HEK293 (cell line): Measurements from ENCODE around the gene ARHGAP21.

Source experiments
- CTCF ChIA-PET: fragments of 350-600 bp; formaldehyde crosslinking; extraction: SDS; loops from one replicate; lab custom pipeline; 2021; ENCODE audit warnings: antibody characterized with exemption; lab: Yijun Ruan, JAX
- POLR2A ChIA-PET: fragments of 300-600 bp; formaldehyde crosslinking; extraction: SDS; loops from one replicate; lab custom pipeline; 2020; ENCODE audit warnings: antibody characterized with exemption, inconsistent platforms; lab: Yijun Ruan, JAX
- H3K27ac ChIP-seq: fragments of 200-500 bp; sonication (Bioruptor generic); 2 replicates; pipeline ENCODE4 v1.5.1; 2014; ENCODE audit warnings: low read depth, low read length, control low read depth, inconsistent platforms; ENCODE audit errors: extremely low read depth
- H3K36me3 ChIP-seq, 2 experiments: fragments of 200-500 bp in 1 of 2; sonication (Bioruptor generic) in 1 of 2; 1 replicate in 1 of 2; 2 replicates in 1 of 2; pipeline ENCODE4 v1.5.1; 2014 to 2017; ENCODE audit warnings: inconsistent platforms in 2 of 2, low read length in 2 of 2; ENCODE audit not compliant: control insufficient read depth in 2 of 2, insufficient read depth in 1 of 2
- H3K4me1 ChIP-seq: fragments of 200-500 bp; sonication (Bioruptor generic); 2 replicates; pipeline ENCODE4 v1.5.1; 2014; ENCODE audit warnings: mild to moderate bottlenecking, low read length, inconsistent platforms; ENCODE audit not compliant: control insufficient read depth, insufficient read depth
- H3K4me3 ChIP-seq: 2 replicates; pipeline ENCODE4 v1.5.1; 2011; ENCODE audit warnings: low read depth, mild to moderate bottlenecking, control low read depth, low read length, moderate library complexity
- H3K9me3 ChIP-seq: fragments of 200-500 bp; sonication (Bioruptor generic); 2 replicates; pipeline ENCODE4 v1.5.1; 2014; ENCODE audit warnings: low read depth, low read length, inconsistent platforms; ENCODE audit not compliant: control insufficient read depth, insufficient read depth
- HOXC10 ChIP-seq: sonication (generic); formaldehyde crosslinking; IDR thresholded peaks from 2 replicates; pipeline ENCODE4 v1.8.1; 2023; ENCODE audit warnings: mild to moderate bottlenecking, missing genetic modification reagents
- MYNN ChIP-seq: fragments of 450-650 bp; formaldehyde crosslinking; IDR thresholded peaks from 2 replicates; pipeline ENCODE4 v1.5.1; 2016; ENCODE audit warnings: missing biosample characterization, missing genetic modification characterization, borderline replicate concordance
- SCRT2 ChIP-seq: fragments of 450-650 bp; formaldehyde crosslinking; IDR thresholded peaks from 2 replicates; pipeline ENCODE4 v1.5.1; 2016; ENCODE audit warnings: missing biosample characterization, missing genetic modification characterization
- SETDB1 ChIP-seq: IDR thresholded peaks from one replicate; pipeline ENCODE4 v1.6.1; 2017; ENCODE audit warnings: mild to moderate bottlenecking, low read length, moderate library complexity, mixed read lengths; ENCODE audit not compliant: insufficient read length
- TCF7L2 ChIP-seq: IDR thresholded peaks from 2 replicates; pipeline ENCODE4 v1.6.1; 2011; ENCODE audit warnings: low read depth, mild to moderate bottlenecking, inconsistent platforms, low read length, moderate library complexity, borderline replicate concordance
- ZBTB7A ChIP-seq: fragments of 450-650 bp; formaldehyde crosslinking; IDR thresholded peaks from 2 replicates; pipeline ENCODE4 v1.5.1; 2016; ENCODE audit warnings: low read depth, missing biosample characterization, missing genetic modification characterization
- ZNF114 ChIP-seq: fragments of 450-650 bp; formaldehyde crosslinking; IDR thresholded peaks from 2 replicates; pipeline ENCODE4 v1.5.0; 2017; ENCODE audit warnings: missing biosample characterization, missing genetic modification characterization
- ZNF175 ChIP-seq: fragments of 450-650 bp; formaldehyde crosslinking; IDR thresholded peaks from 2 replicates; pipeline ENCODE4 v1.5.1; 2016; ENCODE audit warnings: missing biosample characterization, missing genetic modification characterization
- ZNF248 ChIP-seq: fragments of 450-650 bp; formaldehyde crosslinking; IDR thresholded peaks from 2 replicates; pipeline ENCODE4 v1.5.1; 2017; ENCODE audit warnings: missing biosample characterization, missing genetic modification characterization
- ZNF624 ChIP-seq: fragments of 450-650 bp; formaldehyde crosslinking; IDR thresholded peaks from 2 replicates; pipeline ENCODE4 v1.5.1; 2017; ENCODE audit warnings: missing biosample characterization, missing genetic modification characterization
- ZNF664 ChIP-seq: fragments of 450-650 bp; formaldehyde crosslinking; IDR thresholded peaks from 2 replicates; pipeline ENCODE4 v1.5.1; 2016; ENCODE audit warnings: missing biosample characterization, missing genetic modification characterization
- TF ChIP-seq, protein P1 (sequence below): fragments of 450-650 bp; formaldehyde crosslinking; IDR thresholded peaks from 2 replicates; pipeline ENCODE4 v1.5.1; 2016; ENCODE audit warnings: missing biosample characterization, missing genetic modification characterization
- TF ChIP-seq, protein P2 (sequence below): fragments of 450-650 bp; formaldehyde crosslinking; IDR thresholded peaks from 2 replicates; pipeline ENCODE4 v1.5.1; 2016; ENCODE audit warnings: missing biosample characterization, missing genetic modification characterization
- TF ChIP-seq, protein P3 (sequence below): fragments of 450-650 bp; formaldehyde crosslinking; IDR thresholded peaks from 2 replicates; pipeline ENCODE4 v1.5.1; 2016; ENCODE audit warnings: missing biosample characterization, missing genetic modification characterization
- TF ChIP-seq, protein P4 (sequence below): fragments of 450-650 bp; formaldehyde crosslinking; IDR thresholded peaks from 2 replicates; pipeline ENCODE4 v1.5.1; 2016; ENCODE audit warnings: missing biosample characterization, missing genetic modification characterization, borderline replicate concordance
- TF ChIP-seq, protein P5 (sequence below): fragments of 450-650 bp; formaldehyde crosslinking; IDR thresholded peaks from 2 replicates; pipeline ENCODE4 v1.5.1; 2016; ENCODE audit warnings: missing biosample characterization, missing genetic modification characterization

The ARHGAP21 gene

DNA sequence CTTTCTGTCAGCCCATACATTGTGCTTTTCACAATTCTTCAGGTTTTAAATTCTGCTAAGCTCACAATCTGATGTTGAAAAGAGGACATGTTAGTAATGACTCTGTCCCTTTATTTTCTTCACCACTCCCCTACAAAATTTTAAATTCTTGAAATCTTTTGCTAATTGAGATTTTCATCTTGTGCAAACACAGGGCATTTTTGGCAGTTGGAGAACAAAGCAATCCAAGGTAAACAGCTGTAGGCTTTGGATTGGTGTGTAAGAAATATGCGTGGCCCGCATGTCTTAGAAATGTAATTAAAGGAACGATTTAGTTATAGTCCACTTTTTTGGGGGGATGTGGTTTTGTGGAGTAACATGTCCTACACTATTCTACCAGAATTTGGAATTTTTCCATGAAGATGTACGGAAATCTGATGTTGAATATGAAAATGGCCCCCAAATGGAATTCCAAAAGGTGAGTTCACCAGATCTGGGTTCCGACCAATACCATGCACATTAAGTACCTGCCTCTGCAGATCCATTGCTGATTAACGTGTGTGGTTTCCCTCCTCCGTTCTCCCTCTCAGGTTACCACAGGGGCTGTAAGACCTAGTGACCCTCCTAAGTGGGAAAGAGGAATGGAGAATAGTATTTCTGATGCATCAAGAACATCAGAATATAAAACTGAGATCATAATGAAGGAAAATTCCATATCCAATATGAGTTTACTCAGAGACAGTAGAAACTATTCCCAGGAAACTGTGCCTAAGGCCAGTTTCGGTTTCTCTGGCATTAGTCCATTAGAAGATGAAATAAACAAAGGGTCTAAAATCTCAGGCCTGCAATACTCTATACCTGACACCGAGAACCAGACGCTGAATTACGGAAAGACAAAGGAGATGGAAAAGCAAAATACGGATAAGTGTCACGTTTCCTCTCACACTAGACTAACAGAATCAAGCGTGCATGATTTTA lies 181.1 kb downstream of the ARHGAP21 start (continued):
- TF ChIP-seq, protein P1, sequence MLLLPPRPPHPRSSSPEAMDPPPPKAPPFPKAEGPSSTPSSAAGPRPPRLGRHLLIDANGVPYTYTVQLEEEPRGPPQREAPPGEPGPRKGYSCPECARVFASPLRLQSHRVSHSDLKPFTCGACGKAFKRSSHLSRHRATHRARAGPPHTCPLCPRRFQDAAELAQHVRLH (tag by site-specific recombination) = no peak
- TF ChIP-seq MYNN (tag by site-specific recombination) (no peak), ZNF114 (tag by site-specific recombination) (no peak), SCRT2 (tag by site-specific recombination) (no peak), ZNF248 (tag by site-specific recombination) (no peak), ZNF624 (no peak), HOXC10 (CRISPR knock-in tag) (no peak), ZNF664 (no peak), SETDB1 (no peak), TCF7L2 (no peak)
- TF ChIP-seq, protein P2, sequence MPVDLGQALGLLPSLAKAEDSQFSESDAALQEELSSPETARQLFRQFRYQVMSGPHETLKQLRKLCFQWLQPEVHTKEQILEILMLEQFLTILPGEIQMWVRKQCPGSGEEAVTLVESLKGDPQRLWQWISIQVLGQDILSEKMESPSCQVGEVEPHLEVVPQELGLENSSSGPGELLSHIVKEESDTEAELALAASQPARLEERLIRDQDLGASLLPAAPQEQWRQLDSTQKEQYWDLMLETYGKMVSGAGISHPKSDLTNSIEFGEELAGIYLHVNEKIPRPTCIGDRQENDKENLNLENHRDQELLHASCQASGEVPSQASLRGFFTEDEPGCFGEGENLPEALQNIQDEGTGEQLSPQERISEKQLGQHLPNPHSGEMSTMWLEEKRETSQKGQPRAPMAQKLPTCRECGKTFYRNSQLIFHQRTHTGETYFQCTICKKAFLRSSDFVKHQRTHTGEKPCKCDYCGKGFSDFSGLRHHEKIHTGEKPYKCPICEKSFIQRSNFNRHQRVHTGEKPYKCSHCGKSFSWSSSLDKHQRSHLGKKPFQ = no peak
- TF ChIP-seq, protein P3, sequence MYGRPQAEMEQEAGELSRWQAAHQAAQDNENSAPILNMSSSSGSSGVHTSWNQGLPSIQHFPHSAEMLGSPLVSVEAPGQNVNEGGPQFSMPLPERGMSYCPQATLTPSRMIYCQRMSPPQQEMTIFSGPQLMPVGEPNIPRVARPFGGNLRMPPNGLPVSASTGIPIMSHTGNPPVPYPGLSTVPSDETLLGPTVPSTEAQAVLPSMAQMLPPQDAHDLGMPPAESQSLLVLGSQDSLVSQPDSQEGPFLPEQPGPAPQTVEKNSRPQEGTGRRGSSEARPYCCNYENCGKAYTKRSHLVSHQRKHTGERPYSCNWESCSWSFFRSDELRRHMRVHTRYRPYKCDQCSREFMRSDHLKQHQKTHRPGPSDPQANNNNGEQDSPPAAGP (tag by site-specific recombination) = no peak
- TF ChIP-seq, protein P4, sequence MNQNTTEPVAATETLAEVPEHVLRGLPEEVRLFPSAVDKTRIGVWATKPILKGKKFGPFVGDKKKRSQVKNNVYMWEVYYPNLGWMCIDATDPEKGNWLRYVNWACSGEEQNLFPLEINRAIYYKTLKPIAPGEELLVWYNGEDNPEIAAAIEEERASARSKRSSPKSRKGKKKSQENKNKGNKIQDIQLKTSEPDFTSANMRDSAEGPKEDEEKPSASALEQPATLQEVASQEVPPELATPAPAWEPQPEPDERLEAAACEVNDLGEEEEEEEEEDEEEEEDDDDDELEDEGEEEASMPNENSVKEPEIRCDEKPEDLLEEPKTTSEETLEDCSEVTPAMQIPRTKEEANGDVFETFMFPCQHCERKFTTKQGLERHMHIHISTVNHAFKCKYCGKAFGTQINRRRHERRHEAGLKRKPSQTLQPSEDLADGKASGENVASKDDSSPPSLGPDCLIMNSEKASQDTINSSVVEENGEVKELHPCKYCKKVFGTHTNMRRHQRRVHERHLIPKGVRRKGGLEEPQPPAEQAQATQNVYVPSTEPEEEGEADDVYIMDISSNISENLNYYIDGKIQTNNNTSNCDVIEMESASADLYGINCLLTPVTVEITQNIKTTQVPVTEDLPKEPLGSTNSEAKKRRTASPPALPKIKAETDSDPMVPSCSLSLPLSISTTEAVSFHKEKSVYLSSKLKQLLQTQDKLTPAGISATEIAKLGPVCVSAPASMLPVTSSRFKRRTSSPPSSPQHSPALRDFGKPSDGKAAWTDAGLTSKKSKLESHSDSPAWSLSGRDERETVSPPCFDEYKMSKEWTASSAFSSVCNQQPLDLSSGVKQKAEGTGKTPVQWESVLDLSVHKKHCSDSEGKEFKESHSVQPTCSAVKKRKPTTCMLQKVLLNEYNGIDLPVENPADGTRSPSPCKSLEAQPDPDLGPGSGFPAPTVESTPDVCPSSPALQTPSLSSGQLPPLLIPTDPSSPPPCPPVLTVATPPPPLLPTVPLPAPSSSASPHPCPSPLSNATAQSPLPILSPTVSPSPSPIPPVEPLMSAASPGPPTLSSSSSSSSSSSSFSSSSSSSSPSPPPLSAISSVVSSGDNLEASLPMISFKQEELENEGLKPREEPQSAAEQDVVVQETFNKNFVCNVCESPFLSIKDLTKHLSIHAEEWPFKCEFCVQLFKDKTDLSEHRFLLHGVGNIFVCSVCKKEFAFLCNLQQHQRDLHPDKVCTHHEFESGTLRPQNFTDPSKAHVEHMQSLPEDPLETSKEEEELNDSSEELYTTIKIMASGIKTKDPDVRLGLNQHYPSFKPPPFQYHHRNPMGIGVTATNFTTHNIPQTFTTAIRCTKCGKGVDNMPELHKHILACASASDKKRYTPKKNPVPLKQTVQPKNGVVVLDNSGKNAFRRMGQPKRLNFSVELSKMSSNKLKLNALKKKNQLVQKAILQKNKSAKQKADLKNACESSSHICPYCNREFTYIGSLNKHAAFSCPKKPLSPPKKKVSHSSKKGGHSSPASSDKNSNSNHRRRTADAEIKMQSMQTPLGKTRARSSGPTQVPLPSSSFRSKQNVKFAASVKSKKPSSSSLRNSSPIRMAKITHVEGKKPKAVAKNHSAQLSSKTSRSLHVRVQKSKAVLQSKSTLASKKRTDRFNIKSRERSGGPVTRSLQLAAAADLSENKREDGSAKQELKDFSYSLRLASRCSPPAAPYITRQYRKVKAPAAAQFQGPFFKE = no peak
- TF ChIP-seq, all 188 proteins: peak for 0

DNA sequence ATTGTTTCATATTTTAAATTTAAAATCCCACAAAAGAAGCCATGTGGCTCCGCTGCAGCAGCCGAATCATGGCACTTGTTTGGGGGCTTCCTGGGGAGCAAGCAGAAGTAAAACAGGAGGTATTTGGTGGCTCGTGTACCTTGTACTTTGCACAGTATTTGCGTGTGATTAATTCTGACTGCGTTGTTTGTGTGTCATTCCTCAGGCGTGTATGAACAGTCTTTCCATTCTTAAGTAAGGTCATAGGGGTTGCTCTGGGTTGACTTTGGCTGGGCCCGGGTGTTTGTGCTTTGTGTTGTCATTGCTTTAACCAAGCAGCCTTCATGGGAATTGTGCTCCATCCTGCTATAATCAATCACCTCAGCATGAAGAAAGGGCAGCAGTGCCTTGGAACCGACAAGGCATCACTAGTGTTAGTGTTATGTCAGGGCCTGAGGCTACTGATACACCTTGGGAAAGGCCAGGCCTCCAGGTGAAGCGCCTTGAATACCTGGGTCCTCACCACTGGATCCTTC lies 182.4 kb downstream of the ARHGAP21 start:
- ChIA-PET POLR2A (no interaction called here), CTCF (interaction anchor here (1.0 to 1.4 kb wide), 2 partner anchors 15 to 77 kb away, joined by 4 read pairs; no protein-coding TSS in a partner anchor)
- no peak overlapping the region for H3K4me3 ChIP-seq
- H3K4me1 ChIP-seq = no peaks in the 10 kb centered on the region
- H3K36me3 ChIP-seq = peaks cover 0 to 37% of the 10 kb centered on the region in 2 experiments; a peak in 2 of 3 replicates
- no peaks in the 10 kb centered on the region for H3K9me3 ChIP-seq
- no peak overlapping the region for H3K27ac ChIP-seq
- TF ChIP-seq ZBTB7A (tag by site-specific recombination) = no peak
- TF ChIP-seq, protein P5, sequence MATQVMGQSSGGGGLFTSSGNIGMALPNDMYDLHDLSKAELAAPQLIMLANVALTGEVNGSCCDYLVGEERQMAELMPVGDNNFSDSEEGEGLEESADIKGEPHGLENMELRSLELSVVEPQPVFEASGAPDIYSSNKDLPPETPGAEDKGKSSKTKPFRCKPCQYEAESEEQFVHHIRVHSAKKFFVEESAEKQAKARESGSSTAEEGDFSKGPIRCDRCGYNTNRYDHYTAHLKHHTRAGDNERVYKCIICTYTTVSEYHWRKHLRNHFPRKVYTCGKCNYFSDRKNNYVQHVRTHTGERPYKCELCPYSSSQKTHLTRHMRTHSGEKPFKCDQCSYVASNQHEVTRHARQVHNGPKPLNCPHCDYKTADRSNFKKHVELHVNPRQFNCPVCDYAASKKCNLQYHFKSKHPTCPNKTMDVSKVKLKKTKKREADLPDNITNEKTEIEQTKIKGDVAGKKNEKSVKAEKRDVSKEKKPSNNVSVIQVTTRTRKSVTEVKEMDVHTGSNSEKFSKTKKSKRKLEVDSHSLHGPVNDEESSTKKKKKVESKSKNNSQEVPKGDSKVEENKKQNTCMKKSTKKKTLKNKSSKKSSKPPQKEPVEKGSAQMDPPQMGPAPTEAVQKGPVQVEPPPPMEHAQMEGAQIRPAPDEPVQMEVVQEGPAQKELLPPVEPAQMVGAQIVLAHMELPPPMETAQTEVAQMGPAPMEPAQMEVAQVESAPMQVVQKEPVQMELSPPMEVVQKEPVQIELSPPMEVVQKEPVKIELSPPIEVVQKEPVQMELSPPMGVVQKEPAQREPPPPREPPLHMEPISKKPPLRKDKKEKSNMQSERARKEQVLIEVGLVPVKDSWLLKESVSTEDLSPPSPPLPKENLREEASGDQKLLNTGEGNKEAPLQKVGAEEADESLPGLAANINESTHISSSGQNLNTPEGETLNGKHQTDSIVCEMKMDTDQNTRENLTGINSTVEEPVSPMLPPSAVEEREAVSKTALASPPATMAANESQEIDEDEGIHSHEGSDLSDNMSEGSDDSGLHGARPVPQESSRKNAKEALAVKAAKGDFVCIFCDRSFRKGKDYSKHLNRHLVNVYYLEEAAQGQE (tag by site-specific recombination) = no peak
- no peak for TF ChIP-seq ZNF624
- TF ChIP-seq ZNF175 (tag by site-specific recombination) = no peak
